Jurkat, Clone E6-1 (cell line): ENCODE results near the gene KIF5B. TPM values are rescaled to one million over a fixed set of nuclear protein-coding genes. Genes with fewer than 3 reads are reported as not detected.
"Not testable (repeated sequence)": the region's sequence is repeated elsewhere in the genome, so short reads cannot be mapped to it uniquely, and the experiment has no call there.

Source experiments
- DNase-seq: peaks from one replicate; pipeline ENCODE4 v3.0.0-alpha.2; 2011; ENCODE audit warnings: low read depth, low spot score
- H3K4me3 ChIP-seq: 2 replicates; pipeline ENCODE4 v1.5.1; 2011; ENCODE audit warnings: mild to moderate bottlenecking, low read length, control low read depth, moderate library complexity
- polyA plus RNA-seq: library from polyadenylated mRNA; unstranded; fragments of >200 nt; gene quantifications from one replicate; pipeline ENCODE4 v1.2.1, GENCODE V29; 2012; ENCODE audit warnings: missing spikeins; ENCODE audit not compliant: insufficient read length, insufficient read depth

KIF5B gene
- polyA plus RNA-seq = 54.7 TPM

- DNase-seq = peak; percentile 76
- H3K4me3 ChIP-seq = peak within 1 kb of the TSS; percentile 88
Measured at GRCh38 chr10:32056136-32057035, at the start of gene KIF5B. KIF5B (minus strand) TSS chr10:32056425; CDS start chr10:32055973, 452 bp downstream.

- H3K4me3 ChIP-seq = no peak overlapping the region
- no peak for DNase-seq
Measured at GRCh38 chr10:32105782-32106382, 49.7 kb upstream of the KIF5B start.

- H3K4me3 ChIP-seq = no peak overlapping the region
- no peak for DNase-seq
Measured at GRCh38 chr10:32104622-32105509, 48.6 kb upstream of the KIF5B start.

- no peak for DNase-seq
- H3K4me3 ChIP-seq = no peak overlapping the region
Measured at GRCh38 chr10:32104181-32104580, 48.0 kb upstream of the KIF5B start.

GRCh38 chr10:32103721-32104120, 47.5 kb upstream of the KIF5B start:
- DNase-seq = no peak
- no peak overlapping the region for H3K4me3 ChIP-seq

GRCh38 chr10:32098566-32099259, 42.5 kb upstream of the KIF5B start:
- not testable (repeated sequence) for DNase-seq

GRCh38 chr10:32095116-32095733, 39.0 kb upstream of the KIF5B start:
- no peak overlapping the region for H3K4me3 ChIP-seq
- no peak for DNase-seq

More at GRCh38 chr10:32098566-32099259, 42.5 kb upstream of the KIF5B start:
- not testable (repeated sequence) for H3K4me3 ChIP-seq

- no peak overlapping the region for H3K4me3 ChIP-seq
- DNase-seq = no peak
Measured at GRCh38 chr10:32093650-32094049, 37.4 kb upstream of the KIF5B start.

- DNase-seq = no peak
- no peak overlapping the region for H3K4me3 ChIP-seq
Measured at GRCh38 chr10:32091046-32091445, 34.8 kb upstream of the KIF5B start.

GRCh38 chr10:32084185-32084851, 28.1 kb upstream of the KIF5B start:
- H3K4me3 ChIP-seq = no peak overlapping the region
- no peak for DNase-seq

GRCh38 chr10:32077896-32078485, 21.8 kb upstream of the KIF5B start:
- no peak for DNase-seq

GRCh38 chr10:32073659-32074058, 17.4 kb upstream of the KIF5B start:
- DNase-seq = no peak

More at GRCh38 chr10:32077896-32078485, 21.8 kb upstream of the KIF5B start:
- H3K4me3 ChIP-seq = no peak overlapping the region

GRCh38 chr10:32073128-32073527, 16.9 kb upstream of the KIF5B start:
- H3K4me3 ChIP-seq = no peak overlapping the region
- DNase-seq = no peak

More at GRCh38 chr10:32073659-32074058, 17.4 kb upstream of the KIF5B start:
- H3K4me3 ChIP-seq = no peak overlapping the region

GRCh38 chr10:32072025-32072800, 16.0 kb upstream of the KIF5B start:
- H3K4me3 ChIP-seq = no peak overlapping the region

GRCh38 chr10:32070645-32071044, 14.4 kb upstream of the KIF5B start:
- DNase-seq = no peak
- no peak overlapping the region for H3K4me3 ChIP-seq

More at GRCh38 chr10:32072025-32072800, 16.0 kb upstream of the KIF5B start:
- no peak for DNase-seq

GRCh38 chr10:32068569-32068968, 12.3 kb upstream of the KIF5B start:
- DNase-seq = no peak
- no peak overlapping the region for H3K4me3 ChIP-seq

GRCh38 chr10:32067931-32068330, 11.7 kb upstream of the KIF5B start:
- not testable (repeated sequence) for DNase-seq, H3K4me3 ChIP-seq
